H1 (cell line): ENCODE data around the gene SLC34A1. TPM values are rescaled to one million over a fixed set of nuclear protein-coding genes. Genes with fewer than 3 reads are reported as not detected.

Source experiments
- CTCF ChIA-PET: fragments of 300-600 bp; sonication (Branson Sonifier 250); formaldehyde crosslinking; loops from one replicate; lab custom pipeline; 2021; ENCODE audit not compliant: partially characterized antibody; lab: Charles Lee
- POLR2A ChIA-PET: fragments of 300-600 bp; sonication (Branson Sonifier 250); formaldehyde crosslinking; loops from one replicate; lab custom pipeline; 2021; ENCODE audit warnings: inconsistent platforms; ENCODE audit not compliant: partially characterized antibody; lab: Charles Lee
- DNase-seq, 2 experiments: peaks; one replicate each; pipeline versions ENCODE4 v3.0.0 to v3.0.0-alpha.2; 2010 to 2022; ENCODE audit warnings: low spot score in 2 of 2, low read depth in 1 of 2, mixed read lengths in 1 of 2
- FAIRE-seq: peaks from 2 replicates; lab custom pipeline; 2011; peaks lifted over from hg19 to GRCh38; lab: Jason Lieb, UNC
- H2AFZ ChIP-seq: 2 replicates; pipeline ENCODE4 v1.8.1; 2012; ENCODE audit warnings: low read length, inconsistent platforms
- H2AK5ac ChIP-seq: 2 replicates; pipeline ENCODE4 v1.6.1; 2013; ENCODE audit warnings: low read depth, low read length
- H2BK120ac ChIP-seq: replicated peaks from 2 replicates; pipeline ENCODE3; 2013; ENCODE audit warnings: low read depth, low read length, inconsistent platforms
- H2BK12ac ChIP-seq: 2 replicates; pipeline ENCODE4 v1.6.1; 2013; ENCODE audit warnings: low read depth, low read length
- H2BK15ac ChIP-seq: 2 replicates; pipeline ENCODE4 v1.6.1; 2013; ENCODE audit warnings: low read length
- H2BK20ac ChIP-seq: 2 replicates; pipeline ENCODE4 v1.6.1; 2013; ENCODE audit warnings: low read length
- H2BK5ac ChIP-seq: 2 replicates; pipeline ENCODE4 v1.6.1; 2013; ENCODE audit warnings: low read depth, low read length
- H3K14ac ChIP-seq: 2 replicates; pipeline ENCODE4 v1.6.1; 2013; ENCODE audit warnings: inconsistent platforms; ENCODE audit not compliant: insufficient read length
- H3K18ac ChIP-seq: 2 replicates; pipeline ENCODE4 v1.6.1; 2013; ENCODE audit warnings: low read length; ENCODE audit errors: extremely low read depth
- H3K23ac ChIP-seq: 2 replicates; pipeline ENCODE4 v1.6.1; 2013; ENCODE audit warnings: inconsistent platforms; ENCODE audit not compliant: insufficient read length
- H3K23me2 ChIP-seq: 2 replicates; pipeline ENCODE4 v1.6.1; 2013; ENCODE audit warnings: low read depth, low read length
- H3K27ac ChIP-seq: 2 replicates; pipeline ENCODE4 v1.6.1; 2011; ENCODE audit warnings: low read depth, low read length, inconsistent platforms
- H3K27me3 ChIP-seq, 4 experiments: replicated peaks in 1 of 4; 1 replicate in 1 of 4; 2 replicates in 3 of 4; pipeline versions ENCODE4 v1.6.1 to v1.8.1; 2011 to 2013; ENCODE audit warnings: low read length in 3 of 4, mild to moderate bottlenecking in 3 of 4, inconsistent platforms in 2 of 4, mixed read lengths in 2 of 4, moderate library complexity in 1 of 4; ENCODE audit not compliant: control insufficient read depth in 3 of 4, insufficient read depth in 3 of 4; ENCODE audit errors: extremely low read depth in 1 of 4
- H3K36me3 ChIP-seq, 4 experiments: 2 replicates each; pipeline versions ENCODE4 v1.6.1 to v1.8.1; 2011 to 2013; ENCODE audit warnings: mild to moderate bottlenecking in 4 of 4, low read length in 3 of 4, moderate library complexity in 2 of 4, control low read depth in 1 of 4, inconsistent platforms in 1 of 4; ENCODE audit not compliant: insufficient read depth in 4 of 4, control insufficient read depth in 2 of 4
- H3K4ac ChIP-seq: replicated peaks from 2 replicates; pipeline ENCODE3; 2013; ENCODE audit warnings: low read length, low read depth, mixed read lengths, inconsistent platforms; ENCODE audit not compliant: insufficient read length
- H3K4me1 ChIP-seq, 4 experiments: replicated peaks in 1 of 4; 1 replicate in 1 of 4; 2 replicates in 3 of 4; pipeline versions ENCODE4 v1.6.1 to v1.8.1; 2011 to 2013; ENCODE audit warnings: low read length in 3 of 4, inconsistent platforms in 2 of 4, mixed read lengths in 1 of 4; ENCODE audit not compliant: insufficient read depth in 4 of 4, control insufficient read depth in 3 of 4
- H3K4me2 ChIP-seq, 2 experiments: 2 replicates each; pipeline versions ENCODE4 v1.6.1 to v1.8.1; 2011 to 2013; ENCODE audit warnings: low read depth in 2 of 2, low read length in 2 of 2, control low read depth in 1 of 2, inconsistent platforms in 1 of 2, mild to moderate bottlenecking in 1 of 2; ENCODE audit not compliant: insufficient read depth in 1 of 2
- H3K4me3 ChIP-seq, 4 experiments: fragments of 200-600, 300-600 bp in 1 of 4; sonication (generic), shearing (Covaris generic), sonication (Bioruptor Twin) in 1 of 4; 2 replicates each; pipeline versions ENCODE4 v1.5.1 to v1.8.1; 2011 to 2016; ENCODE audit warnings: low read length in 4 of 4, low read depth in 3 of 4, control low read depth in 2 of 4, inconsistent platforms in 2 of 4, mild to moderate bottlenecking in 2 of 4, mixed read lengths in 1 of 4, moderate library complexity in 1 of 4; ENCODE audit not compliant: insufficient read depth in 2 of 4; ENCODE audit errors: extremely low read depth in 1 of 4
- H3K56ac ChIP-seq: replicated peaks from 2 replicates; pipeline ENCODE3; 2013; ENCODE audit warnings: low read depth, mild to moderate bottlenecking, mixed read lengths, low read length, inconsistent platforms; ENCODE audit not compliant: insufficient read length
- H3K79me1 ChIP-seq: 2 replicates; pipeline ENCODE4 v1.6.1; 2013; ENCODE audit warnings: low read depth, low read length, control low read depth
- H3K79me2 ChIP-seq, 2 experiments: 2 replicates each; pipeline versions ENCODE4 v1.6.1 to v1.8.1; 2012 to 2013; ENCODE audit warnings: low read length in 2 of 2, mild to moderate bottlenecking in 2 of 2, inconsistent platforms in 1 of 2; ENCODE audit not compliant: insufficient read depth in 2 of 2, control insufficient read depth in 1 of 2
- H3K9ac ChIP-seq, 4 experiments: replicated peaks in 1 of 4; 1 replicate in 1 of 4; 2 replicates in 3 of 4; pipeline versions ENCODE4 v1.6.1 to v1.8.1; 2011 to 2013; ENCODE audit warnings: low read depth in 3 of 4, low read length in 3 of 4, control low read depth in 2 of 4, mild to moderate bottlenecking in 2 of 4, moderate library complexity in 2 of 4, inconsistent platforms in 1 of 4; ENCODE audit errors: extremely low read depth in 1 of 4
- H3K9me3 ChIP-seq, 2 experiments: 2 replicates each; pipeline versions ENCODE4 v1.6.1 to v1.8.1; 2012 to 2013; ENCODE audit warnings: mild to moderate bottlenecking in 2 of 2, moderate library complexity in 2 of 2, control low read depth in 1 of 2, inconsistent platforms in 1 of 2, low read depth in 1 of 2, low read length in 1 of 2, mixed read lengths in 1 of 2; ENCODE audit not compliant: insufficient read depth in 2 of 2
- H4K20me1 ChIP-seq, 2 experiments: replicated peaks in 1 of 2; 2 replicates each; pipeline versions ENCODE3 to v1.8.1; 2011 to 2013; ENCODE audit warnings: inconsistent platforms in 2 of 2, low read length in 2 of 2, mild to moderate bottlenecking in 1 of 2; ENCODE audit not compliant: insufficient read depth in 2 of 2, control insufficient read depth in 1 of 2
- H4K5ac ChIP-seq: 2 replicates; pipeline ENCODE4 v1.6.1; 2013; ENCODE audit warnings: low read length, low read depth, mixed read lengths, inconsistent platforms; ENCODE audit not compliant: insufficient read length
- H4K8ac ChIP-seq: 2 replicates; pipeline ENCODE4 v1.8.0; 2013; ENCODE audit warnings: mild to moderate bottlenecking, moderate library complexity, low read length, inconsistent platforms; ENCODE audit not compliant: insufficient read depth; ENCODE audit errors: extremely low read depth
- H4K91ac ChIP-seq: replicated peaks from 2 replicates; pipeline ENCODE3; 2013; ENCODE audit warnings: low read length, mixed read lengths, inconsistent platforms; ENCODE audit not compliant: insufficient read length
- ATF2 ChIP-seq: IDR thresholded peaks from 2 replicates; pipeline ENCODE4 v1.6.1; 2012; ENCODE audit warnings: low read length, inconsistent platforms
- BRCA1 ChIP-seq: IDR thresholded peaks from 2 replicates; pipeline ENCODE4 v1.6.1; 2012; ENCODE audit warnings: low read depth, low read length, improper control_type of control experiment
- CBX8 ChIP-seq: fragments of 300-800, 300-1000 bp; sonication (generic); IDR thresholded peaks from 2 replicates; pipeline ENCODE4 v1.7.1; 2016; ENCODE audit warnings: low read depth, low read length, borderline replicate concordance
- CEBPB ChIP-seq: IDR thresholded peaks from 2 replicates; pipeline ENCODE4 v1.6.1; 2012; ENCODE audit warnings: low read depth, low read length
- CTCF ChIP-seq, 3 experiments: IDR thresholded peaks; 1 replicate in 2 of 3; 2 replicates in 1 of 3; pipeline versions ENCODE4 v1.5.1 to v1.6.1; 2011; ENCODE audit warnings: low read length in 3 of 3, mild to moderate bottlenecking in 3 of 3, inconsistent platforms in 2 of 3, low read depth in 1 of 3, moderate library complexity in 1 of 3; ENCODE audit not compliant: insufficient read depth in 1 of 3; ENCODE audit errors: control extremely low read depth in 1 of 3
- JUN ChIP-seq: IDR thresholded peaks from 2 replicates; pipeline ENCODE4 v1.6.1; 2011; ENCODE audit warnings: low read depth, mild to moderate bottlenecking, improper control_type of control experiment, low read length
- JUND ChIP-seq: IDR thresholded peaks from 2 replicates; pipeline ENCODE4 v1.6.1; 2011; ENCODE audit warnings: mild to moderate bottlenecking, improper control_type of control experiment, low read length
- PHF8 ChIP-seq: fragments of 200-600 bp; sonication (generic); conservative IDR thresholded peaks from 2 replicates; pipeline ENCODE4 v1.7.1; 2012; ENCODE audit warnings: low read depth, mild to moderate bottlenecking, inconsistent platforms, low read length, moderate library complexity
- POU5F1 ChIP-seq: IDR thresholded peaks from 2 replicates; pipeline ENCODE4 v1.6.1; 2011; ENCODE audit warnings: low read depth, mild to moderate bottlenecking, low read length, moderate library complexity
- SIRT6 ChIP-seq: IDR thresholded peaks from one replicate; pipeline ENCODE4 v1.7.1; 2012; ENCODE audit warnings: low read length, inconsistent platforms
- WGBS, 2 experiments: shearing (Covaris generic) in 1 of 2; methylation state at CpG; one replicate each; pipeline versions ENCODE4 v1.1.6 to v1.1.7; 2013 to 2015; ENCODE audit warnings: low lambda C conversion rate in 2 of 2, mixed read lengths in 2 of 2, inconsistent platforms in 1 of 2, low coverage in 1 of 2, missing lambda C conversion rate in 1 of 2; ENCODE audit not compliant: insufficient replicate concordance in 2 of 2, insufficient coverage in 1 of 2, insufficient read length in 1 of 2; ENCODE audit errors: extremely low coverage in 1 of 2, missing lambda C conversion rate in 1 of 2; 5-methylcytosine and 5-hydroxymethylcytosine counted together
- polyA plus RNA-seq, 7 experiments: library from polyadenylated mRNA; depleted of rRNA in 3 of 7; stranded (reverse) in 5 of 7; unstranded in 2 of 7; fragments of >200 nt in 5 of 7; fragments of 200-250 nt in 2 of 7; gene quantifications; 1 replicate in 5 of 7; 2 replicates in 1 of 7; 4 replicates in 1 of 7; pipeline versions ENCODE4 v1.2.1 to v1.2.3, GENCODE V29; 2011 to 2013; ENCODE audit warnings: missing spikeins in 2 of 7, mixed read lengths in 2 of 7
- total RNA-seq: library from RNA; stranded (reverse); fragmentation: NEBNext Ultra II Directional; extraction: Animal tissue kit (Norgen Biotek cat#: 25700); gene quantifications from 2 replicates; pipeline ENCODE4 v1.2.1, GENCODE V29; 2021

Gene SLC34A1
- total and polyA plus RNA-seq, 2 of the 8 experiments (the other 6 are each of a cell fraction or from before 2014, with no cell fraction given), result not detected

DNA sequence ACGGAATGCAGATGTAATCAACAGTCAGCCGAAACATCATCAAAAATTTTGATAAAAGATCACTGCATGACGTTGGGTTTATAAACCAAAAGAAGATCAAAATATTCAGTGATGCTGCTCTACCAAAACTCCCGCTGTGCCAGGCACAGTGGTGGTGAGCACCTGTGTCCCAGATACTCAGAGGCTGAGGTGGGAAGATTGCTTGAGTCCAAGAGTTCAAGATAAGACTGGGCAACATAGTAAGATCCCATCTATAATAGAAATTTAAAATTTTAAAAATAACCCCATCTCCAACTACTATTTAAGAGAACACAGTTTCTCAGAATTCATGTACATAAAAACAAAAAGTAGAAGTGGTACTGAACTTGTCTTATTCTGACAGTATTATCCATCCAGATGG lies 36.5 kb upstream of the SLC34A1 start:
- H3K9me3 ChIP-seq, result no peaks in the 10 kb centered on the region
- FAIRE-seq (no peak), DNase-seq (no peak)
- no peak overlapping the region for H4K8ac ChIP-seq
- H2BK15ac ChIP-seq, result no peak overlapping the region
- 94% methylated on average over 4 of the region's 4 CpGs; no CpG with 5 or more reads in 1 of the 2 experiments for WGBS, 2 experiments
- peaks cover 5 to 7% of the 10 kb centered on the region in 2 experiments for H4K20me1 ChIP-seq
- H3K56ac ChIP-seq, result no peak overlapping the region
- no peak overlapping the region for H3K9ac ChIP-seq
- peaks cover 18% of the 10 kb centered on the region for H3K79me1 ChIP-seq
- H3K36me3 ChIP-seq, result peaks cover 0 to 10% (median 4%) of the 10 kb centered on the region in 4 experiments; a peak in 4 of 8 replicates
- H3K4me3 ChIP-seq, result no peak overlapping the region
- no peaks in the 10 kb centered on the region for H3K27me3 ChIP-seq
- H2BK12ac ChIP-seq, result no peak overlapping the region
- no peak overlapping the region for H4K5ac ChIP-seq
- H2BK120ac ChIP-seq, result no peak overlapping the region
- H3K4me1 ChIP-seq, result peaks cover 0 to 13% (median 4%) of the 10 kb centered on the region in 4 experiments; a peak in 3 of 7 replicates
- H3K14ac ChIP-seq, result no peak overlapping the region
- H3K23ac ChIP-seq, result no peak overlapping the region
- H3K79me2 ChIP-seq, result peaks cover 15 to 70% of the 10 kb centered on the region in 2 experiments
- no peak overlapping the region for H2BK5ac ChIP-seq
- H3K18ac ChIP-seq, result no peak overlapping the region
- H3K4ac ChIP-seq, result no peak overlapping the region
- no peak overlapping the region for H2AFZ ChIP-seq
- H4K91ac ChIP-seq, result no peak overlapping the region
- peaks cover 8% of the 10 kb centered on the region for H3K23me2 ChIP-seq
- CTCF ChIA-PET, result interaction anchor here (0.8 to 2.4 kb wide), 4 partner anchors 11 to 38 kb away, joined by 3 to 18 read pairs (median 6); no protein-coding TSS in a partner anchor
- no peak overlapping the region for H3K4me2 ChIP-seq
- POLR2A ChIA-PET, result no interaction called here
- H3K27ac ChIP-seq, result no peak overlapping the region
- H2AK5ac ChIP-seq, result no peak overlapping the region
- H2BK20ac ChIP-seq, result no peak overlapping the region
- TF ChIP-seq SIRT6, result no peak
- TF ChIP-seq ATF2, result no peak
- TF ChIP-seq POU5F1, result no peak
- TF ChIP-seq CTCF (IDR thresholded peaks at IDR 0.05; ENCODE audit: control extremely low read depth in 1 of 3, insufficient read depth in 1 of 3, low read depth in 1 of 3, low read length in 3 of 3), result no peak
- no peak for TF ChIP-seq PHF8
- TF ChIP-seq JUND, result no peak
- no peak for TF ChIP-seq BRCA1
- no peak for TF ChIP-seq CBX8
- no peak for TF ChIP-seq JUN
- TF ChIP-seq CEBPB, result no peak
